NCI-H524 (cell line): ENCODE measurements around the gene LRRC19.

ENCODE experiments used
- DNase-seq, 2 experiments: peaks; one replicate each; lab custom pipeline; 2025; lab: John Stamatoyannopoulos, UW

Gene LRRC19

DNA sequence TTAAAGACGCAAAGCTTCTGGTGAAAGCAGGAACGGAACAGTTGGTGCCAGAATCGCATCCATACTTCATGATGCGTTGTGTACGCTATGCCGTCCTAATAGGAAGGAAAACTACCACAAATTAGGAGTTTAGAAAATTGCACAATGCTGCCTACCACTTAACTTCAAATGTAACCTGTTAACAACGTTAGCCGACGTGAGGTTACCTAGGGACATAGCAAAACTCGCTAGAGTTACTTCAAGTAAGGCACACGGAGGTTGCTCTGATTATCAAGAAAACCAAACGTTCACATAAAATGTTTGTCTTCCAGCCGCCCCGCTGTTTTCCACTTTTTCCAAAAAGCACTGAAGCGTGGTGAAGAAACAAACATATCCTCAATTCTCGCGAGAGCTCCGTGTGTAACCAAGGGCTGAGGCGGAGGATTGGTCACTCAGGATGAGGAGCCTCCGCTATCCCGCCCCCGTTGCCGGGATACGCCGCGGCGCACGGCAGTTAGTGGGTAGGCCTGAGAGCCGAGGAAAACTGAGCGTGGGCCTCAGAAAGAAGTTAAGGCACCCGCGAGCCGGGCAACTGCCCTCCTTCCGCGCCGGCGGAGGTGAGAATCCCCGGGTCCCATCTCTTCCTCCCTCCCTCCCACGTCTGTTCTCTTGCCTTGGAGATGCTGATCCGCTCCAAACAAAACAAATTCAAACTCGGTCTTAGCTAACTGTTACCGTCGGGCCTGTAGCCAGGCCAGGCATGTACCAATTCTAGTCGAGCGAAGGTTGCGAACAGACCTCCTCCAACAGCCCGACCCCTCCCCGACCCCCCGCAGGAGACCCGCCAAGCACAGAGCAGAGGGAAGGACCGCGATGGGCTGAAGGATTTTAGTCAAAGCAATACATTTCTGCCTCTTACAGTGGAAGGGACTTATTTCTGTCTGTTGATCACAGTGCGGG lies 49.3 kb downstream of the LRRC19 start, which contains the start of gene IFT74:
Gene IFT74, plus strand, starts transcription at position 492 of the 939 bp plus-strand sequence. CDS start 5,556 bp downstream, outside the sequence.
- peak; percentile 94 to 96 for DNase-seq

DNA sequence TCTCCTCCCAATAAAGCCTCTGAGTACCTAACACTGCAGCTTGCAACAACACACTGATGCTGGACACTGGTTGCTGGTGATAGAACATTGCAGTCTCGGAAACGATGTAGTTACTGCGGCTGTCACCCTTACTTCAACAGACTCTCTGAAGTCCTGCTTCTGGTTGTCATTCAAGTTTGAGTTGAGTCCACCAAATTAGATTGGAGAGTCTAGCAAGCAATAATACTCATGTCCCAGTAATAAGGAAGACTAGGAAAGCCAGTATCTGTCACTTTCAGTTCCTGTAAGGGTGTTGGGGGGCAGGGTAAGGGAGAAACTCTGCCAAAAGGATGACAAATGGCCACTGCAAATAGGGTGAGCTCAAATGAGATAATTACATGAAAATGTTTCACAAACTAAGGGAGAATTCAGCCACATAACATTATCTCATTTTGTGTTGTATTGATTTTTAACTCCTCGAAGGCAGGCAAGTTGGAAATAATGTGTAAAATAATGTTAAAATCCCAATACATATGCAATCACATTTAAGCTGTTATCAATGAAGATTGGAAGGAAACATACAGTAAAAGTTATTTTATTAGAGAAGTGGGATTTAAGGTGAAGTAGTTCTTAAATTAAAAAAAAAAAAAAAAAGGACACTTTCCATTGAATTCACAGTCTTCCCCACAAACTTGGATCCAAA lies 50.1 kb downstream of the LRRC19 start:
- DNase-seq: no peak

DNA sequence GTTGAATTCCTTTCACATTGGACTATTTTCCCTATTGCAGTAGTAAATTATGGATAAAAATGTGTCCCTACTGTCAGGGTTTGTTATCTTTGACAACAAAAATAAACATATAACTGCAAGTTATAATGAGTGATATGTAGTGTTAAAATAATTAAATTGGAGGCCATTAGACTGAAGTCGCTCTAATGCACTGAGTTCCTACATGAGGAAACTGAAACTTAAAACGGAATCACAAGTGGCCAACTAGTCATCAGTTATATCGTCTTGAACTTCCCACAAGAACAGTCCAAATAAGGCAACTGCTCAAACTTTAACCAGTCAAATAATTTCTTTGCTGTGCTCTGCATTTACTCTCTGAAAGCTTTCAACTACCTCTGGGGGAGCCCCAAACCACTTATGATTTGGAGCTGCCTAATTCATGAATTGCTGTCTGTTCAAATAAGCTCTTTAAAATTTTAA lies 51.4 kb downstream of the LRRC19 start:
- no peak for DNase-seq

DNA sequence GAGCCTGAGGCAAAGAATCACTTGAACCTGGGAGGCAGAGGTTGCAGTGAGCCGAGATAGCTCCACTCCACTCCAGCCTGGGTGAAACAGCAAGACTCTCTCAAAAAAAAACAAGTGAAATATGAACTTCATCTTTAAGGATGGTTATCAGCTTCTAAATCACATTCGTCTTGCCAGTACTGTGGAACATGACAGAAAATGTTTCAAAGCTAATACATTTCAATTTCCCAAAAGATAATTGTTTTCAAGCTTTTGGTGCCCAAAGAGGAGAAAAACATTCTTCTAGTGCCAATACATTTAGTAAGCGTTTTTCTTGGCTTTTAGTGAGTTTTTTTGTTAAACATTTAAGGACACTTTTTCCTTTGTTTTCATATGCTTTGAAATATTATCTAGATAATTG lies 53.7 kb downstream of the LRRC19 start:
- DNase-seq: no peak

DNA sequence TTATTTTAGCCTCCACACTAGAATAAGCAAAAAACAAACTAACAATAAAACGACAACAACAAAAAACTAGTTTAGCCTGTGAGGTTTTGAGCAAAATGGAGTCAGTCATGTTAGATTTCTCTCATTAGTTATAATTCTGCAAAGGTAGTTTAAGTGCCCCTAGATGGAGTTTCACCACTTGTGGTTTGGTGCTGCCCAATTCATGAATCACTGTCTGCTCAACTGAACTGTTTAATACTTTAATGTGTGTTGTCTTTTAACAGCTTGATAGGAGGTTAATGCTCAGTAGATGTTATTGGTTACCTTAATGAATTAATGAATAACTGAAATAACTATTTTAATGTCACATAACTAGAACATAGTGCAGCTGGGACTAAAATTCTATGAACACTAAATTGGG lies 55.0 kb downstream of the LRRC19 start:
- DNase-seq: no peak

DNA sequence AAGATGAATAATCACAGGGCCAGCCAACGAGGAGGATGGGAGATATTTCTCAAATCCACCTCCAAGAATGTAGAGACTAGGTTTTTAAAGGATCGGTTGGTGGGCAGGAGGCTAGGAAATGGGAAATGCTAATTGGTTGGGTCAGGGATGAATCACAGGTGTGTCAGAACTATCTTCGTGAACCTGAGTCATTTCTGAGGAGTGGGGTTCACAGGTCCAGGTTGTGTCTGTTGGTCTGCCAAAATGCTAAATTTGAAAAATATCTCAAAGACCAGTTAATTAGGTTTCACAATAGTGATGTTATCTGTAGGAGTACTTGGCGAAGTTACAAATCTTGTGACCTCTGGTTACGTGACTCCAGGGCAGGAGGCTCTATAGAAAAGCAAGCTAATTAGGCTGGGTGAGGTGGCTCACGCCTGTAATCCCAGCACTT lies 55.8 kb downstream of the LRRC19 start:
- DNase-seq: no peak

DNA sequence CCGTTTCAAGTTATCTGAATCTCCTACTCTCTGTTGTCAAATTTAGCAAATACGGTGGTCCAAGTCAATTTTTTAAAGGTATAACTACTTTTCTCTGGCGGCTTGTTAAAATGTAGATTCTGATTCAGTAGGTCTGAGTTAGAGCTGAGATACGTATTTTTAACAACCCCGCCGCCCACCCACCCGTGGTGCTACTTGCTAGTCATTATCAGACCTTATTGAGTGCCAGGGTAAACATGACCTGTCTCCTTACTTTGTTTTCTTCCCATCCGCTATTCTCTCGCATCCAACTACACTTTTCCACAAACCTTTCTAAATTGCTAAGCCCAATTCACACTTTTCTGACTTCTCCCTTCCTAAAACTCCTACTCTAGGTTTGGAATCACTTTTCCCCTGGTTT lies 57.7 kb downstream of the LRRC19 start:
- DNase-seq: no peak

DNA sequence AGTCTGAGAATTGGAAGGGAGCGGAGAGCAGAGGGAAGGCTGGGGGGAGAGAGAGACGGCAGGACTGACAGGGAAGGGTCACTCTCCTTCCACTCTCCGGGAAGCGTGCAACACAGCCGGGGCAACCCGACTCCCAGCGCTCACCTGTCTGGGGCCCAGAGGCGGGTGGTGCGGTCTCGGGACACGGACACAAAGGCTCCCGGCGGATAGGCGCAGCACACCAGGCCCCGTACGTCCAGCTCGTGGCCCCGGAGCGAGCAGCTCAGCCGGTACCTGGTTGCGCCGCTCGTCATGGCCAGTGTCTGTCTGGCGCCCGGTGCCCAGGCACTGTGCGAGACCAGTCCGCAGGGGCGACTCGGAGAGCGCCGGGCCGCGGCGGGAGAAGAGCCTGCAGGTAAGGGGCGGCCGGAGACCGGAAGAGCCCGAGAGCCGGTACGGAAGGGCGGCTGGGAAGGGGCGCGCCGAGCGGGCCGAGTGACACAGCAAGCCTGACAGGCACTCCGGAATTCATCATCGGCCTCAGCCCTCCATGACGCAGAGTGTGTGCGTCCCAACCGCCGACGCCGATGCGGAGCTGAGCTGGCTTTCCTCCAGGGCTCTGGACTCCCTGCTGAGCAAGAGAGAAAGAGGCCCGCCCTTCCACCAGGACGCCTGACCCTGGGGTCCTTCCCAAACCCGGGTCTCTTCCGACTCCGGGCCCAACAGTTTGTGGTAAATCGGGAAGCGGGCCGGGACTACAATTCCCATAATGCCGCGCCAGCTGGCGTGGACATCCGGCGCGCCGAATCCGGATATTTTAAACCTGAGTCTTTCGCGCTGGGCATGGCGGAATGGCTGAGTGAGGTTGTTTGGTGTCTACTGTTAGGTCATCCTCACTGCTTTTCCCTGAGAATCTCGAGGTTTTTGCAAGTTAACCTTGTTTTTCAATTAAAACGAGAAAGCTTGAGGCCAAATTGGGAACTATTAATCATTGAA lies 58.4 kb downstream of the LRRC19 start, which contains the start of gene PLAA:
Gene PLAA, minus strand, starts transcription at position 490 of the 975 bp plus-strand sequence. Its CDS starts 197 bp downstream, at position 293.
- DNase-seq: peak; percentile 83 to 85

DNA sequence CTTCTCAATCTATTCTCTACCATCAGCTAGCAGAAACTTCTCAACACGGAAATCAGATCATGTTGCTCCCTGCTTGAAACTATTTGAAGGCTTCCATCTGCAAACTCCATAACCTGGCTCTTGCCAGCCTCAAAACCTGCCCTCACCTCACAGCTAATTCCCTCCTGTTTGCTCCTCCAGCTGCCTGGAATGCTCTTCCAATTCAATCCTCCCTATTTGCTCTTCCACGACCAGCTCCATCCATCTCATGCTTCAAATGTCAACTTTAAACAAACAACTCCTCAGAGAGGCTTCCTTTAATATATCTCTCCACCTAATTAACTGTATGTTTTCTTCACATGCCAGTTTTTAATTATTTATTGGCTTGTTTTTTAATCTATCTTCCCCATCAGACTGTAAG lies 59.9 kb downstream of the LRRC19 start:
- DNase-seq: no peak
